Adrenal gland (tissue), 5 donors: ENCODE data around the gene SP8.

Source experiments
- CTCF ChIP-seq, 6 experiments: fragments of 450-650 bp in 4 of 6; fragments of 200-600 bp in 2 of 6; sonication (generic) in 1 of 6; IDR thresholded peaks; 1 replicate in 5 of 6; 2 replicates in 1 of 6; pipeline versions ENCODE4 v1.5.1 to v1.8.0; 2016 to 2021; ENCODE audit warnings: antibody characterized with exemption in 6 of 6, mild to moderate bottlenecking in 2 of 6, moderate library complexity in 1 of 6
- POLR2A ChIP-seq, 2 donors: fragments of 450-650 bp; IDR thresholded peaks; one replicate each; pipeline ENCODE4 v1.6.1; 2017; ENCODE audit warnings: antibody characterized with exemption in 2 of 2, mild to moderate bottlenecking in 2 of 2, moderate library complexity in 1 of 2
- donor health status: DM: no; HTN: no; CAD: no.

- no peak for TF ChIP-seq CTCF (IDR thresholded peaks at IDR 0.05)
- no peak for TF ChIP-seq POLR2A (IDR thresholded peaks at IDR 0.05)
These were observed 12.0 kb upstream of the SP8 start for GRCh38 chr7:20798694-20799121.
